Muscle of leg (tissue), 11 donors: ENCODE measurements around the gene CYB5A. TPM values are rescaled to one million over a fixed set of nuclear protein-coding genes. Genes with fewer than 3 reads are reported as not detected.
A peak's percentile ranks its signal among the peaks of the same experiment; 100 is the strongest.

Experiments used
- DNase-seq: peaks from one replicate; pipeline ENCODE4 v3.0.0; 2013
- H3K27ac ChIP-seq: one replicate; pipeline ENCODE4 v1.5.1; 2013; ENCODE audit warnings: mild to moderate bottlenecking, low read length, control low read depth
- H3K27me3 ChIP-seq: one replicate; pipeline ENCODE4 v1.6.1; 2013; ENCODE audit warnings: low read length; ENCODE audit not compliant: control insufficient read depth, insufficient read depth
- H3K36me3 ChIP-seq: one replicate; pipeline ENCODE4 v1.6.1; 2013; ENCODE audit warnings: low read length; ENCODE audit not compliant: control insufficient read depth, insufficient read depth
- H3K4me1 ChIP-seq: one replicate; pipeline ENCODE4 v1.6.1; 2013; ENCODE audit warnings: low read length; ENCODE audit not compliant: control insufficient read depth, insufficient read depth
- H3K4me3 ChIP-seq: one replicate; pipeline ENCODE4 v1.5.1; 2013; ENCODE audit warnings: low read length, control low read depth
- H3K9me3 ChIP-seq: replicated peaks from 2 replicates; pipeline ENCODE4 v1.6.1; 2013; ENCODE audit warnings: low read depth, low read length; ENCODE audit not compliant: control insufficient read depth
- WGBS: methylation state at CpG from one replicate; pipeline ENCODE4 v1.1.5; 2013; ENCODE audit warnings: missing lambda C conversion rate; ENCODE audit not compliant: insufficient coverage; 5-methylcytosine and 5-hydroxymethylcytosine counted together
- polyA plus RNA-seq, 8 donors: library from polyadenylated mRNA; unstranded; fragments of 120-200 nt; gene quantifications; one replicate each; pipeline versions ENCODE4 v1.2.1 to v1.2.3, GENCODE V29; 2013; ENCODE audit warnings: inconsistent platforms in 1 of 8, low replicate concordance in 1 of 8; ENCODE audit not compliant: insufficient read length in 8 of 8, insufficient read depth in 1 of 8
- total RNA-seq: library from RNA; stranded (reverse); fragments of 120-200 nt; gene quantifications from one replicate; pipeline ENCODE4 v1.2.4, GENCODE V29; 2013

CYB5A gene
- total and polyA plus RNA-seq, 9 donors: 24.5 to 37.1 (median 30.9) TPM

GRCh38 chr18:74265546-74266098 is 26.1 kb downstream of the CYB5A start:
- no peaks in the 10 kb centered on the region for H3K27me3 ChIP-seq
- H3K4me3 ChIP-seq: no peak overlapping the region
- DNase-seq: no peak
- H3K9me3 ChIP-seq: no peaks in the 10 kb centered on the region
- peaks cover 6% of the 10 kb centered on the region for H3K36me3 ChIP-seq
- H3K27ac ChIP-seq: no peak overlapping the region
- H3K4me1 ChIP-seq: no peaks in the 10 kb centered on the region
- WGBS: 72% methylated on average over 3 of the region's 8 CpGs

- DNase-seq: no peak
- WGBS: 69% methylated on average over 8 of the region's 10 CpGs
- no peaks in the 10 kb centered on the region for H3K27me3 ChIP-seq
- peaks cover 6% of the 10 kb centered on the region for H3K36me3 ChIP-seq
- H3K9me3 ChIP-seq: no peaks in the 10 kb centered on the region
- no peak overlapping the region for H3K4me3 ChIP-seq
- H3K27ac ChIP-seq: no peak overlapping the region
- no peaks in the 10 kb centered on the region for H3K4me1 ChIP-seq
Measured at GRCh38 chr18:74264303-74265020, 27.3 kb downstream of the CYB5A start.

GRCh38 chr18:74261053-74261713 is 30.6 kb downstream of the CYB5A start:
- no peak overlapping the region for H3K27ac ChIP-seq
- no peaks in the 10 kb centered on the region for H3K9me3 ChIP-seq
- 73% methylated on average over 3 of the region's 6 CpGs for WGBS
- H3K4me3 ChIP-seq: no peak overlapping the region
- no peaks in the 10 kb centered on the region for H3K27me3 ChIP-seq
- no peaks in the 10 kb centered on the region for H3K4me1 ChIP-seq
- H3K36me3 ChIP-seq: peaks cover 6% of the 10 kb centered on the region
- no peak for DNase-seq

- H3K4me3 ChIP-seq: no peak overlapping the region
- H3K4me1 ChIP-seq: no peaks in the 10 kb centered on the region
- no peak for DNase-seq
- no peaks in the 10 kb centered on the region for H3K9me3 ChIP-seq
- H3K36me3 ChIP-seq: peaks cover 6% of the 10 kb centered on the region
- H3K27me3 ChIP-seq: no peaks in the 10 kb centered on the region
- WGBS: no CpG with 5 or more reads among the region's 4 CpGs
- no peak overlapping the region for H3K27ac ChIP-seq
Measured at GRCh38 chr18:74259347-74259746, 32.4 kb downstream of the CYB5A start.

GRCh38 chr18:74257083-74257482 is 34.7 kb downstream of the CYB5A start:
- H3K36me3 ChIP-seq: peaks cover 6% of the 10 kb centered on the region
- H3K4me1 ChIP-seq: no peaks in the 10 kb centered on the region
- H3K4me3 ChIP-seq: no peak overlapping the region
- no peaks in the 10 kb centered on the region for H3K9me3 ChIP-seq
- H3K27ac ChIP-seq: no peak overlapping the region
- 53% methylated on average over 5 of the region's 7 CpGs for WGBS
- no peak for DNase-seq
- H3K27me3 ChIP-seq: no peaks in the 10 kb centered on the region

GRCh38 chr18:74256190-74256589 is 35.6 kb downstream of the CYB5A start:
- no peaks in the 10 kb centered on the region for H3K27me3 ChIP-seq
- 40% methylated on average over 1 of the region's 5 CpGs for WGBS
- H3K4me3 ChIP-seq: no peak overlapping the region
- no peak for DNase-seq
- H3K9me3 ChIP-seq: no peaks in the 10 kb centered on the region
- peaks cover under 1% of the 10 kb centered on the region for H3K36me3 ChIP-seq
- no peaks in the 10 kb centered on the region for H3K4me1 ChIP-seq
- H3K27ac ChIP-seq: no peak overlapping the region

GRCh38 chr18:74255131-74255616 is 36.6 kb downstream of the CYB5A start:
- Histone ChIP-seq H3K9me3 (no peaks in the 10 kb centered on the region), H3K4me1 (no peaks in the 10 kb centered on the region), H3K4me3 (no peak overlapping the region), H3K27me3 (no peaks in the 10 kb centered on the region), H3K27ac (no peak overlapping the region), H3K36me3 (no peaks in the 10 kb centered on the region)
- no peak for DNase-seq
- WGBS: 39% methylated on average over 2 of the region's 4 CpGs

GRCh38 chr18:74252039-74252395 is 39.7 kb downstream of the CYB5A start:
- no peak for DNase-seq
- no peaks in the 10 kb centered on the region for H3K27me3 ChIP-seq
- no CpG with 5 or more reads among the region's 4 CpGs for WGBS
- H3K36me3 ChIP-seq: no peaks in the 10 kb centered on the region
- H3K27ac ChIP-seq: no peak overlapping the region
- H3K9me3 ChIP-seq: no peaks in the 10 kb centered on the region
- H3K4me3 ChIP-seq: no peak overlapping the region
- no peaks in the 10 kb centered on the region for H3K4me1 ChIP-seq

GRCh38 chr18:74251297-74252038 is 40.3 kb downstream of the CYB5A start:
- Histone ChIP-seq H3K27ac (no peak overlapping the region), H3K4me1 (no peaks in the 10 kb centered on the region), H3K36me3 (no peaks in the 10 kb centered on the region), H3K4me3 (no peak overlapping the region), H3K9me3 (no peaks in the 10 kb centered on the region), H3K27me3 (no peaks in the 10 kb centered on the region)
- DNase-seq: peak; percentile 58
- WGBS: 36% methylated on average over 1 of the region's 4 CpGs

- H3K9me3 ChIP-seq: no peaks in the 10 kb centered on the region
- no peak overlapping the region for H3K27ac ChIP-seq
- no peaks in the 10 kb centered on the region for H3K27me3 ChIP-seq
- no peaks in the 10 kb centered on the region for H3K36me3 ChIP-seq
- no peak overlapping the region for H3K4me3 ChIP-seq
- 92% methylated on average over 10 of the region's 12 CpGs for WGBS
- no peaks in the 10 kb centered on the region for H3K4me1 ChIP-seq
- DNase-seq: no peak
Measured at GRCh38 chr18:74250131-74250530, 41.6 kb downstream of the CYB5A start.
